ENCODE data around the gene VCPKMT.
"Not testable (repeated sequence)": the region's sequence is repeated elsewhere in the genome, so short reads cannot be mapped to it uniquely, and the experiment has no call there.

DNA sequence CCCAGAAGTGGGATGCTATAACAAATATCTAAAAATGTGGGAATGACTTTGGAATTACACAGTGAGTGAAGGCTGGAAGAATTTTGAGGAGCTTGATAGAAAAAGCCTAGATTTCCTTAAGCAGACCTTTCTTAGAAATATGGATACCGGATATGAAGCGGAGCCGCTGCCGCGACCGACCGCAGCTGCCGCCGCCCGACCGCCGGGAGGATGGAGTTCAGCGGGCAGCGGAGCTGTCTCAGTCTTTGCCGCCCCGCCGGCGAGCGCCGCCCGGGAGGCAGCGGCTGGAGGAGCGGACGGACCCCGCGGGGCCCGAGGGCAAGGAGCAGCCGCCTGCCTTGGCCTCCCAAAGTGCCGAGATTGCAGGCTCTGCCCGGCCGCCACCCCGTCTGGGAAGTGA lies 42.7 kb downstream of the VCPKMT start:
- not testable (repeated sequence) for TF ChIP-seq FOXM1 (IDR thresholded peaks at IDR 0.05; ENCODE audit: borderline replicate concordance); NFRKB (IDR thresholded peaks at IDR 0.05); ARNT (IDR thresholded peaks at IDR 0.05); SP1 (IDR thresholded peaks at IDR 0.05); BHLHE40 (IDR thresholded peaks at IDR 0.05; ENCODE audit: borderline replicate concordance); TARDBP (IDR thresholded peaks at IDR 0.05); FOXK2 (IDR thresholded peaks at IDR 0.05); SUZ12 (IDR thresholded peaks at IDR 0.05); L3MBTL2 (conservative IDR thresholded peaks at IDR 0.05); FOXA1 (IDR thresholded peaks at IDR 0.05); ELF4 (IDR thresholded peaks at IDR 0.05)
- TF ChIP-seq, protein P1, sequence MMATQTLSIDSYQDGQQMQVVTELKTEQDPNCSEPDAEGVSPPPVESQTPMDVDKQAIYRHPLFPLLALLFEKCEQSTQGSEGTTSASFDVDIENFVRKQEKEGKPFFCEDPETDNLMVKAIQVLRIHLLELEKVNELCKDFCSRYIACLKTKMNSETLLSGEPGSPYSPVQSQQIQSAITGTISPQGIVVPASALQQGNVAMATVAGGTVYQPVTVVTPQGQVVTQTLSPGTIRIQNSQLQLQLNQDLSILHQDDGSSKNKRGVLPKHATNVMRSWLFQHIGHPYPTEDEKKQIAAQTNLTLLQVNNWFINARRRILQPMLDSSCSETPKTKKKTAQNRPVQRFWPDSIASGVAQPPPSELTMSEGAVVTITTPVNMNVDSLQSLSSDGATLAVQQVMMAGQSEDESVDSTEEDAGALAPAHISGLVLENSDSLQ (IDR thresholded peaks at IDR 0.05) = not testable (repeated sequence)

Data from HEK293T (cell line).